Measurements from ENCODE around the gene TMEM132C. TPM values are rescaled to one million over a fixed set of nuclear protein-coding genes. Genes with fewer than 3 reads are reported as not detected.

Gene TMEM132C
- total and polyA plus RNA-seq, 2 of the 4 experiments (the other 2 are of a cell fraction): not detected

DNA sequence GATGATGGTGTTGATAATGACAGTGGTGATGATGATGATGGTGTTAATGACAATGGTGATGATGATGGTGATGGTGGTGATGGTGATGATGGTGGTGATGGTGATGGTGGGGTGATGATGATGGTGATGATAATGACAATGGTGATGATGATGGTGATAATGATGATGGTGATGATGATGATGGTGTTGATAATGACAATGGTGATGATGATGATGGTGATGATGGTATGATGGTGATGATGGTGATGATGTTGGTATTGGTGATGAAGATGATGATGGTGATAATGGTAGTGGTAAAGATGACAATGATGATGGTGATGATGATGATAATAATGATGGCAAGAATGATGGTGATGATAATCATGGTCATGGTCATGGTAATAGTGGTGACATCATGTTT, 372.1 kb downstream of the TMEM132C start:
- Histone ChIP-seq H2AK9ac (replicated peaks; ENCODE audit: low read depth, low read length, poor library complexity) (no peak overlapping the region), H3K9me1 (ENCODE audit: insufficient read depth, low read length) (no peaks in the 10 kb centered on the region), H2AFZ (replicated peaks; ENCODE audit: low read length, poor library complexity) (no peak overlapping the region), H4K8ac (ENCODE audit: low read depth in 2 of 2, low read length in 2 of 2) (no peak overlapping the region), H2BK15ac (ENCODE audit: low read depth, low read length) (no peak overlapping the region), H3K56ac (ENCODE audit: extremely low read depth, insufficient read depth, low read length) (no peak overlapping the region), H3K4me3 (ENCODE audit: insufficient read depth, low read depth, low read length) (no peak overlapping the region), H4K91ac (ENCODE audit: insufficient read depth, low read depth, low read length) (no peak overlapping the region), H3K79me1 (ENCODE audit: low read depth in 1 of 2, low read length in 2 of 2) (no peaks in the 10 kb centered on the region), H3K18ac (ENCODE audit: low read depth, low read length) (no peak overlapping the region), H4K5ac (ENCODE audit: low read depth, low read length) (no peak overlapping the region), H3K9me3 (ENCODE audit: control insufficient read depth, insufficient read depth, low read length) (peaks cover 19% of the 10 kb centered on the region), H3K27ac (ENCODE audit: insufficient read depth, low read length) (no peak overlapping the region), H3K4me1 (ENCODE audit: control insufficient read depth, insufficient read depth, low read length) (no peaks in the 10 kb centered on the region), H3K4me2 (ENCODE audit: low read depth, low read length) (no peak overlapping the region), H3K36me3 (ENCODE audit: control insufficient read depth, insufficient read depth, low read length) (no peaks in the 10 kb centered on the region), H3K9ac (ENCODE audit: low read depth, low read length) (no peak overlapping the region), H2BK20ac (ENCODE audit: low read depth, low read length) (no peak overlapping the region), H2BK5ac (ENCODE audit: low read depth, low read length, poor library complexity, severe bottlenecking) (peak overlapping the region; percentile 72), H3K4ac (ENCODE audit: low read depth, low read length) (no peak overlapping the region), H3K27me3 (ENCODE audit: control insufficient read depth, insufficient read depth, low read length) (no peaks in the 10 kb centered on the region), H3K14ac (replicated peaks; ENCODE audit: low read depth, low read length) (no peak overlapping the region), H2AK5ac (ENCODE audit: low read depth, low read length) (no peak overlapping the region), H2BK120ac (ENCODE audit: low read depth, low read length) (no peak overlapping the region), H4K20me1 (ENCODE audit: insufficient read depth, low read length) (no peaks in the 10 kb centered on the region), H3K23ac (ENCODE audit: low read depth, low read length) (no peak overlapping the region)
- ATAC-seq (ENCODE audit: low read depth) (no peak), DNase-seq (no peak)
- intact Hi-C loops (cut with micrococcal nuclease) (no loop called here), in situ Hi-C loops (cut with MboI; ENCODE audit: low sequenced_read_pairs) (no loop called here), dilution Hi-C loops (cut with HindIII; ENCODE audit: low sequenced_read_pairs, unreplicated experiment) (no loop called here)
- TF ChIP-seq NFE2L2 (IDR thresholded peaks at IDR 0.05; ENCODE audit: low read depth, low read length): no peak
- TF ChIP-seq POLR2A (IDR thresholded peaks at IDR 0.05; ENCODE audit: low read depth, low read length): no peak
- no peak for TF ChIP-seq RAD21 (IDR thresholded peaks at IDR 0.05; ENCODE audit: low read length)
- TF ChIP-seq MAZ (IDR thresholded peaks at IDR 0.05; ENCODE audit: borderline replicate concordance, low read depth, low read length): no peak
- TF ChIP-seq FOS (IDR thresholded peaks at IDR 0.05; ENCODE audit: low read depth, low read length): no peak
- TF ChIP-seq RCOR1 (IDR thresholded peaks at IDR 0.05; ENCODE audit: insufficient replicate concordance, low read length): no peak
- TF ChIP-seq SMC3 (IDR thresholded peaks at IDR 0.05; ENCODE audit: low read depth, low read length): no peak
- CTCF ChIA-PET: no interaction called here
- POLR2A ChIA-PET (ENCODE audit: unreplicated experiment): no interaction called here
- no TSS peak for BruUV-seq (replicated peaks)

Measured in IMR-90 (cell line).